Prostate gland (tissue), 2 donors: Measurements from ENCODE around the gene PROCR. TPM values are rescaled to one million over a fixed set of nuclear protein-coding genes. Genes with fewer than 3 reads are reported as not detected.
A peak's percentile ranks its signal among the peaks of the same experiment; 100 is the strongest.
"Not testable (repeated sequence)": the region's sequence is repeated elsewhere in the genome, so short reads cannot be mapped to it uniquely, and the experiment has no call there.

Experiments used
- DNase-seq: peaks from one replicate; pipeline ENCODE4 v3.0.0-alpha.2; 2019; ENCODE audit warnings: low spot score
- H3K27ac ChIP-seq, 2 donors: fragments of 200-600 bp; sonication (generic); 2 replicates each; pipeline ENCODE4 v1.5.1; 2017 to 2019
- H3K27me3 ChIP-seq: fragments of 200-600 bp; sonication (generic); replicated peaks from 2 replicates; pipeline ENCODE4 v1.5.1; 2019; ENCODE audit not compliant: insufficient read depth
- H3K36me3 ChIP-seq, 2 donors: fragments of 200-600 bp; sonication (generic); 1 replicate in 1 of 2; 2 replicates in 1 of 2; pipeline versions ENCODE4 v1.5.1 to v1.8.1; 2017 to 2019
- H3K4me1 ChIP-seq: fragments of 200-600 bp; sonication (generic); replicated peaks from 2 replicates; pipeline ENCODE4 v1.5.1; 2019
- H3K4me3 ChIP-seq, 2 donors: fragments of 200-600 bp; sonication (generic); 2 replicates each; pipeline ENCODE4 v1.5.1; 2017 to 2019
- H3K9me3 ChIP-seq: fragments of 200-600 bp; sonication (generic); 2 replicates; pipeline ENCODE4 v1.5.1; 2017
- CTCF ChIP-seq, 4 experiments: fragments of 200-600 bp in 2 of 4; fragments of 450-650 bp in 2 of 4; sonication (generic) in 2 of 4; IDR thresholded peaks; 1 replicate in 3 of 4; 2 replicates in 1 of 4; pipeline ENCODE4 v1.5.1; 2016 to 2019; ENCODE audit warnings: antibody characterized with exemption in 4 of 4, mild to moderate bottlenecking in 2 of 4, moderate library complexity in 2 of 4
- POLR2A ChIP-seq: fragments of 450-650 bp; IDR thresholded peaks from one replicate; pipeline ENCODE4 v1.6.1; 2016; ENCODE audit warnings: antibody characterized with exemption, mild to moderate bottlenecking
- POLR2AphosphoS5 ChIP-seq: sonication (generic); formaldehyde crosslinking; IDR thresholded peaks from one replicate; pipeline ENCODE4 v1.6.1; 2017; ENCODE audit warnings: antibody characterized with exemption
- WGBS: methylation state at CpG from one replicate; pipeline ENCODE4 v1.1.5; 2018; 5-methylcytosine and 5-hydroxymethylcytosine counted together
- intact Hi-C: fragments of 100-400 bp; cut with DNase I; formaldehyde crosslinking; loops from one replicate; pipeline ENCODE4 v1.14.2; 2022
- total RNA-seq, 2 donors: library from RNA; depleted of rRNA; stranded (reverse); fragments of >200 nt; gene quantifications; one replicate each; pipeline ENCODE4 v1.1.0, GENCODE V29; 2016

PROCR gene
- total RNA-seq, 2 donors from 2014 or later: 11.2 to 17.6 TPM

DNA sequence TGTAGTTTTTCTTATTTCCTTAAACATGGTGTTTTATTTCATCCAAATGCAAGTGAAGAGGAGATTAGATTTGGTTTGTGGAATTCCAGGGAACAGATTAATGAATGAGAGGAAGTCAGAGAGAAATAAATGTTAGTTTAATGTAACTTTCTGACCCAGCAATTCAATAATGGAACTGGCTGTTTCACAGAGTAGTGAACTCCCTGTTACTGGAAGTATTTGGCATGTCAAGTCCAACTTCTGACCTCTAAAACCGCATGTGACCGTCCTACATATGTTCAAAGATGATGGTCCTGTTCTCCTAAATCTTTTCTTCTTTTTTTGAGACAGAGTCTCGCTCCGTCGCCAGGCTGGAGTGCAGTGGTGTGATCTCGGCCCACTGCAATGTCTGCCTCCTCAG lies 18.7 kb downstream of the PROCR start:
- intact Hi-C loops: no loop called here
- no peaks in the 10 kb centered on the region for H3K4me1 ChIP-seq
- no peaks in the 10 kb centered on the region for H3K27me3 ChIP-seq
- no peak overlapping the region for H3K27ac ChIP-seq
- no peak for TF ChIP-seq CTCF (IDR thresholded peaks at IDR 0.05)
- no peak for TF ChIP-seq POLR2AphosphoS5
- TF ChIP-seq POLR2A: no peak
- 92% methylated on average over 6 of the region's 6 CpGs for WGBS
- H3K36me3 ChIP-seq: no peaks in the 10 kb centered on the region
- H3K9me3 ChIP-seq: no peaks in the 10 kb centered on the region
- H3K4me3 ChIP-seq: no peak overlapping the region
- no peak for DNase-seq

DNA sequence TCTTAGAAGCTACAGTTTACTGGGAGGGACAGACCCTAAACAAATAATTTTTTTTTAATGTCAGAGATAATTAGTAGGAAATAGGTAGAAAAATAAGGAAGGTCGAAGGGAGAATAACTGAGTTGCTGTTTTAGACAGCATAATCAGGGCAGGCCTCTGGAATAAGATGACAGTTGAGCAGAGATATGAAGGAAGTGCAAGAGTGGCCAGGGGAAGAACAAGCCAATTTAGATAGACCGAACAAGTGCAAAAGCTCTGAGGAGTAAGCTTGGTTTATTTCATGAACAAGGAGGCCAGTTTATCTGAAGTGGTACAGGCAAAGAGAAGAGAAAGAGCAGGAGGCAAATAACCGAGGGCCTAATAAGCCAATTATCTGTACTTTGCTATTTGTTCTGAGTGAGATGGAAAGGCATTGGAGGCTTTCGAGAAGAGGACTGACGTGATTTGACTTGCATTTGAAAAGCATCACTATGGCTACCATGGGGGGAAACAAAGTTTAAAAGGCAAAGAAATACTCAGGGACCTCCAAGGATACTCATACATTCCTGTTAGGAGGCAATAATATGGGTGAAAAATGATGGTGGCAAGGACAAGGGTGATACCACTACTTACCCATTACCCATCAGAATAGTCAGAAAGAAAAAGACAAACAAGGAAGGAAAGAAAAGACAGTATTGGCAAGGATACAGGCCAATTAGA lies 19.7 kb downstream of the PROCR start:
- DNase-seq: no peak
- no peak overlapping the region for H3K4me3 ChIP-seq
- H3K27ac ChIP-seq: peak overlapping the region; percentile 1 to 63
- TF ChIP-seq POLR2AphosphoS5: no peak
- no peak for TF ChIP-seq CTCF (IDR thresholded peaks at IDR 0.05)
- no peak for TF ChIP-seq POLR2A
- 60% methylated on average over 5 of the region's 5 CpGs for WGBS
- no peaks in the 10 kb centered on the region for H3K27me3 ChIP-seq
- no peaks in the 10 kb centered on the region for H3K9me3 ChIP-seq
- no peaks in the 10 kb centered on the region for H3K4me1 ChIP-seq
- no peaks in the 10 kb centered on the region for H3K36me3 ChIP-seq
- intact Hi-C loops: no loop called here

DNA sequence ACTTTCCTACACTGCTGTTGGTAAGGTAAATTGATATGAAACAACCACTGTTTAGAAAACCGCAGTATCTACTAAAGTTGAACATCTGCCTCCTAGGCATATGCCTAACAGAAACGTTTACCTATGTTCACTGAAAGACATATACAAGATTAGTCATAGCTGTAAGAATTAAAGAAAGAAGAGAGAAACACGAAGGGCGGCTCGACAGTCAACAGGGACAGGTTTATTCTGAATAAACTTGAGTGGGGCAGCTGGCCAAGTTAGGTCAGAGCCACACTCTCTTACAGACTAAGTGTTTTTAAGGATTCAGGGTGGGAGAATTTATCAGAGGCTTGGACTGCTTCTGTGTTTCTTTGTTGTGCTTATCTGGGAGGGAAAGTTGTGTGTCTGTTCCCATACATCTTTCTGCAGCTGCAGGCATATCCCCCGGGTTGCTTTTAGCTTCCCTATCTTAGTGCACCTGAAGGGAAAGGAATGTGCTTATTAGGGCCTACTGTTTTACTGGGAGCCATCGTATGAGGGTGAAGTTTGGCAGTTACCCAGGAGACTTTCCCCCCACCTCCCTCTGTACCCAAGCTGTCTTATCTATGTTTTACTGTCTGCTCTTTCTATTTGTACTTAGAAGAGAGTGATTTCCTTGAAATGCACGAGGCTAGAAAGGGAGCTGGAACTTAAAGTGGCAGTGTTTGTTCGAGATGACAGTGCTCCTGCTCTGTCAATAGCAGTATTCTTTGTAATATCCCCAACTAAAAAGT lies 20.4 kb downstream of the PROCR start:
- Histone ChIP-seq H3K9me3 (no peaks in the 10 kb centered on the region), H3K27ac (peak overlapping the region; percentile 1 to 63), H3K27me3 (no peaks in the 10 kb centered on the region), H3K4me1 (no peaks in the 10 kb centered on the region), H3K36me3 (no peaks in the 10 kb centered on the region), H3K4me3 (no peak overlapping the region)
- no peak for TF ChIP-seq POLR2AphosphoS5
- TF ChIP-seq POLR2A: no peak
- intact Hi-C loops: no loop called here
- peak; percentile 52 for DNase-seq
- 20% methylated on average over 9 of the region's 9 CpGs for WGBS

- not testable (repeated sequence) for H3K4me3 ChIP-seq
Observed at GRCh38 chr20:35193031-35193791, 21.3 kb downstream of the PROCR start.

GRCh38 chr20:35196313-35196712 lies 24.4 kb downstream of the PROCR start:
- no peaks in the 10 kb centered on the region for H3K27me3 ChIP-seq
- no peak for DNase-seq
- TF ChIP-seq POLR2AphosphoS5 (no peak), CTCF (IDR thresholded peaks at IDR 0.05) (no peak), POLR2A (no peak)

More at GRCh38 chr20:35193031-35193791, 21.3 kb downstream of the PROCR start:
- H3K27me3 ChIP-seq, H3K36me3 ChIP-seq, H3K4me1 ChIP-seq, DNase-seq, intact Hi-C loops, H3K9me3 ChIP-seq: not testable (repeated sequence)
- peak overlapping the region in 1 of 2 donors; percentile 63 for H3K27ac ChIP-seq
- WGBS: 81% methylated on average over 9 of the region's 9 CpGs

More at GRCh38 chr20:35196313-35196712, 24.4 kb downstream of the PROCR start:
- intact Hi-C loops: no loop called here
- Histone ChIP-seq H3K27ac (no peak overlapping the region), H3K36me3 (no peaks in the 10 kb centered on the region), H3K4me3 (no peak overlapping the region), H3K9me3 (no peaks in the 10 kb centered on the region), H3K4me1 (no peaks in the 10 kb centered on the region)
